GM18511 (cell line): ENCODE measurements around the gene NCAM2.

Experiments
- ATAC-seq: cut with Tn5 transposase; IDR thresholded peaks from one replicate; pipeline ENCODE4 v1.9.1; 2021; ENCODE audit warnings: mild to moderate bottlenecking, moderate library complexity; ENCODE audit not compliant: unreplicated experiment

The NCAM2 gene

DNA sequence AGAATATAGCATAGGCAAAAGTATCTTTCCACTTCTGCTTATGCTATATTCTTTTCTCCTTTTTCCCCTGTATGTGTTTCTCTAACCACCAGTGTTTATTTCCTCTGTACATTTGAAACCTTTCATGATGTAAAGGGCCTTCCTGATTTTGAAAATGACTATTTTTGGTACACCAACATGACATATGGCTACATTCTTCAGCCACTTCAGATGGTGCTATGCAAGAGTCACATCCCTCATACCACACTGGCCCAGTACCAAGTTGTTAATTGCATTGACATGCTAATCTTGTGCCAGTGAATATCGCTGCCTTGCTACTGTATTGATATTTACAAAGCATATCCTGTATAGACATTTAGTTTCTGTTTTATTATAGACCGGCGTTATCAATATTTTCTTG is 408.7 kb downstream of the NCAM2 start:
- ATAC-seq, result no peak

DNA sequence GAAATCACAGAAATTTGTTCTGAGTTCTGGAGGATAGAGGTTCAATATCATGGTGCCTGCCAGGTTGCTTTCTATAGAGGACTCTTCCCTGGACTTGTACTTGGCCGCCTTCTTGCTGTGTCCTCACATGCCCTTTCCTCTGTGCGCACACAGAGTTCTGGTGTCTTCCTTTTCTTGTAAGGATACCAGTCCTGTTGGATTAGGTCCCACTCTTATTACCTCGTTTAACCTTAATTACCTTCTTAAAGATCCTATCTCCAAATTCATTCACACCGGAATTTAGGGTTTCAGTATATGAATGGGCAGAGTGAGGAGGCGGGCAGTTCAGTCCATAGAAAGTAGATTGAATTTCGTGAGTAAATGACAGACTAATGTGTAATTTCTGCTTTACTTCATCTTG is 413.9 kb downstream of the NCAM2 start:
- no peak for ATAC-seq

DNA sequence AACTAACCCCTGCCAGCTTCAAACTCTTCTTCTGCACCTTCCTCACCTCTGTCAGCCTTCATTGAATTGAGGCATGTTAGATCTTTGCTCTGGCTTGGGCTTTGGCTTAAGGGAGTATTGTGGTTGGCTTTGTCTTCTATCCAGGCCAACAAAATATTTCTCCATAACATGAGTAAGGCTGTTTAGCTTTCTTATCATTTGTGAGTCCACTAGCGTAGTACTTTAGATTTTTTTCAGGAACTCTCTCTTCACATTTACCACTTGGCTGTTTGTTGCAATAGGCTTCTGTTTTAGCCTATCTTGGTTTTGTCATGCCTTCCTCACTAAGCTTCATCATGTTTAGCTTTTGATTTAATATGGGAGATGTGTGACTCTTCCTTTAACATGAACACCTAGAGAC is 417.5 kb downstream of the NCAM2 start:
- ATAC-seq, result no peak

DNA sequence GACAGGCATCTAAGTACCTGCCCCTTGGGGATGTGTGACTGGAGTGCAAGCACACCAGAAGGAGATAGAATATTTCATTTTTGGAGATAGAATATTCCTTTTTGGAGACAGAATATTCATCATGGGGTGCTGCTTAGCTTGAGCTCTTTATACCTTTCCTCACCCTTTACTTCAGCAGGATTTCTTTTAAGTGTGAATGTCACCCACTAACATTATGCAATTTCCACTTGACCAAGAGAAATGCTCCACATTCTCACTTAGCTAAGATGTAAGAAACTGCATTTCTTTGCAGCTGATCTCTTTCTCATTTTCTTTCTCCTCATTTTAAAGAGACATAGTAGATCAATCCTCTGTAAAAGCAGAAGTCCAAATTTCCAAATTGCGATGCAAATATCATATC is 436.7 kb downstream of the NCAM2 start:
- no peak for ATAC-seq

DNA sequence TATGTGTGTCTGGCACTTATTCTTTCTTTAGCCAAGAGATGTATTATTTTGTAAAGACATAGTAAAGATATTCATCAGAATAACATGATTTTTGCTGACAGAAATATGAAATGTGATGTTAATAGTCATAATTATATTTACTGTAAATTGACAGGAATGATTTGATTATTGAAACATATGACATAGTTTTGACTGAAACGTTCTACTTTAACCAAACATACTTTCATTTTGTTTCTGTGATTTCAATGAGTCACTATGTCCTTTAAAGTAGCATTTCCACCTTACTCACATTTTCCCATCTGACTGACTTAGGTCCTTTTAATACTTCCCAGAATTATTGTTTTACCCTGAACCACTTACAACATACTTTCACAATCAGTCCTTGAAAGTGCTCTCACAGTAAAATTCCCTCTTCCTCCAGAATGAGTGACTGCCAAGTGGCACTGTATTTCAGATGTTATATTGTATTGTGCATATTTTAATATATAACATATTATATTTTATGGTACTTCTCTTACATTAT is 437.9 kb downstream of the NCAM2 start:
- no peak for ATAC-seq

DNA sequence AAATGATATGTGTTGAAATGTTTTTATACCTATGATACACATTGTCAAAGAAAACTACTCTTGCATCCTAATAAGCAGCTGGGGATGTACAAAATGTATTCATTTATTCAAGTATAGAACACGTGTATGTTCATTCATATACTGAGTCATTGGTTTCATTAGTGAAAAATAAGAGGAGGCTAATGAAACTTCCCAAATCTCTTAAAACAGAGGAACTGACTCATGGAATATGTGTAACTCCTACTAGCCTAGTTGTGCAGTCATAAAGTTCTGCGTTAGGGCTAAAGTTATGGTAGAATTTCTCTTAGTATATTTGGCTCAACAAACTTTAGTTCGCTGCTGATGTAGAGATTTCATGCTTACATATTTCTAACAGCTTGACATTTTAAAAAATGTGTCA is 441.6 kb downstream of the NCAM2 start:
- ATAC-seq, result no peak

DNA sequence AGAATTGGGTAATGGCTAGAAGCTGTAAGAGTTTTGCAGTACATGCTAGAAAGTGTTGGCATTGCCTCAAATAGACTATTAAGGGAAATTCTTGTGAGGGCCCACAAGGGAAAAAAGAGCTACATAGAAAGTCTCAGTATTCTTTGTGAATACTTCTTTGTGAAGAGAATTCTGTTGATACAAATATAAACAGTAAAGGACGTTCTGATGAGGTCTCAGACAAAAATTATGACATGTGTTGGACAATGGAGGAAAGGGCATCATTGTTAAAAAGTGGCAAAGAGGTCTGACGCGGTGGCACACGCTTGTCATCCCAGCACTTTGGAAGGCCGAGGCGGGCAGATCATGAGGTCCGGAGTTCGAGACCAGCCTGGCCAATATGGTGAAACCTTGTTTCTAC is 458.9 kb downstream of the NCAM2 start:
- no peak for ATAC-seq

DNA sequence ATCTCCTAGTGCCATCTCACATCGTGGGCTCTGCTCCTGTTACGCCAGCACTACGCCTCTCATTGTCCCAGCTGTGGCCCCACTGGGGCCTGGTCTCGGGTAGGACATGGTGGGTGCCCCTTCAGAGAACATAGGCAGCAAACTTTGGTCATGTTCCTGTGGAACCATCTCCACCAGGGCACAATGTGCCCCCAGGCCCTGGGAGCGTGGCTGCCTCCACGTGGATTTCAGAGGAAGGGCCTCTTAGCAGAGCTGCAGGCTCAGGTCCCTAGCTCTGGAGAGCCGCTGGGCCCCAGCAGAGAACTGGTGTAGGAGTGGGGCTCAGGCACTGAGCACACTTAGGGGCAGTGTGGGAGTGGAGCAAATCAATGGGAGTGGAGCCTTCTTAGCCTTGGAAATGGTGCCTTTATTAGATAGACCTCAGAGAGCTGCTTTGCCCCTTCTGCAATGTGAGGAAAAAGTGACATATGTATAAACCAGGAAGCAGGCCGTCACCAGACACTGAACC is 460.0 kb downstream of the NCAM2 start:
- no peak for ATAC-seq

DNA sequence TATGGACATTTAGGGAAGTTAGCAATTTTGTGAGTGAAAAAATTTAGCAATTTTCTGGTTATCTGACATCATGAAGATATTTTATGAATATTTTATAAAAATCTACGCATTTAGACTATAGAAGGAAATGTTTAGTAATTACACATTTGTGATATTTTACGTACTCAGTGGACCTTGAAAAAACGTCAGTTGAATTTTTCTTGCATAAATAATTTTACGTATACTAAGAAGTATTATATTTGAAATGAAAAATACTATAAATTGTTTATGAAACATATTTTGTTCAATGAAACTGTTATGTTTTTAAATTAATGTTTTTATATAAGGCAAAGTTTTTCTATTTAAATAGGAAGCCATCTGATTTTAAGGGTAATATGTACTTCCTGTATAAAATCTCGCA is 462.8 kb downstream of the NCAM2 start:
- no peak for ATAC-seq

DNA sequence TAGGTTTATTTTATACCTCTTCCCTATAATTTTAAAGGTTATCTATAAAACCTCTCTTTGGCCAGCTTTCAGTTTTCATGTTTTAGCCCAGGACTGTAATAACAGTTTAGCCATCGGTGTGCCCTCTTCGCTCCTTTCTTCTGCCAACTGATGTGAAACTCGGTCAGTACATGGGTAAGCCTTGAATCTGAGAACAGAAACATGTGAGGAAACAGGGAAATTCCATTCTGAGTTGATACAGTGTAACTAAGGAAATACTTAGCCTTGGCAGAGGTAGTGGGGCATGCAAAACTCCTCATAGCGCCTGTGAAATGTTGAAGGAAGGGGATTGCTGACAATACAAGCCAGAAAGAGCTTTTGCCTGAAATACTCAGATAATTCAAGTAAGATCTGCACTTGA is 465.2 kb downstream of the NCAM2 start:
- ATAC-seq, result no peak

DNA sequence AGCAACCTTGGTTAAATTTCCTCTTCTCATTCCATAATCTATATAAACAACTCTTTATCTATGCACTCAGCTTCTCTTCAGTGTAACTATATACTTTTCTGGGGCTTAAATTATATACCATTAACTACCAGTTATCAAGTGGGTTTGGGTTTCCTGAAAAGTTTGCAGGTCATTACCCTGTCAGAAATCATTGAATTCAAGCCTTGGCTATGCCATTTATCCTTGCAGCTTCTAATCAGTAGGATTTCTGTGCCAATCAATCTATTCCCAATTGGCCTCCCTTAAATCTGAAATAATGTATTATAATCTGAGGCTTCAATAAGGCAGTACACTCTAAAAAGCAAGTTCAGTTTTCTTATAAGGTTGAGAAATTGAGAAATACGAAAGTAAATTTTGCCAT is 466.5 kb downstream of the NCAM2 start:
- ATAC-seq, result no peak

DNA sequence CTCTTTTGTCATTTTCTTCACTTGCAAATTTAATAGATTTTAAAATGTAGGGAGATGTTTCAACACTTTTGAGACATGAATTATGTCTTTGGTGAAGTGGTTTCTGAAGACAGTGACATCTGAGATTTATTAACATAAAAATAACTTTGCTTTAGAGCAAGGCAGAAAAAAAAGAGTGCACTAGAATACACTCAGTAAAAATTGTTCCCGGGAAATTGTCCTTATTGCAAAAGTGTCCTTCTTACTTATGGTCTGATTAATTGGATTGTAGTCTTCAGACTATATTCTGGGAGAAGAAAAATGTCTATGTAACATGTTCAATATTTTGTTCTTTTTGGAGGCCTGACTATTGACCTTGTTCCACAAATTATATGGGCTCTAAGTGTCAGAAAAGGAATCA is 468.5 kb downstream of the NCAM2 start:
- no peak for ATAC-seq

DNA sequence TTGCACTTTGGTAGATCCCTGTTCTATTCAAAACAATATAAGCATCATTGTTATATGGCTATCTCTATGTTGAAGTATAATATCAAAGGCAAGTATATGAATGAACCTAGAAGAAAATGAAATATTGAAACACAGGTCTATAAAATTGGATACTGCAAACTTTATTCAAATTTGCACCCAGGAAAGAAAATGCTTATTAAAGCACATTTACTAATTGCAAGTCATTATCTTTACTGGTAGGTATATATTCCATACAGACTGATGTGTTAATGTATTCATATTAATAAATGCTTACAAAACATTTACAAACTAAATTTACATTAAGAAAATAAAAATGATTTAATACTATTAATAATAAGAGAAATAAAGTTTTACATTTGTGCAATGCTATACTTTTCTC is 469.8 kb downstream of the NCAM2 start:
- ATAC-seq, result no peak

DNA sequence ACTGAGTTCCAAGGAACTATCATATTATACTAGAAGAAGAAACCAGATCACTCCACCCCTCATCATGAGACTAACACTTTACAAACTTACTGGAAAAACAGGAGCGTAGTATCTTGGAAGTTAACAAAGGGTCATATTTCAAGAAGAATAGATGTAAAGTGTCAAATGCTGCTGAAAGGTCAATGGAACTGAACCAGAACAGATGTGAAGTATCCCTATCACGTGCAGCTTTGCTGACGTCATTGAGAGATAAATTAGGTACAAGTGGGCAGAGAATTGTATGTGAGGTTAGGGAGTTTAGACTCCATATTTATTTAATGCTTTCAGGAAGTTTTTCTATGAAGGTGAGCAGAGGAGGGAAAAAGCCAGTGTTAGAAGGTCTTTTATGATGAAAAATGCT is 483.0 kb downstream of the NCAM2 start:
- ATAC-seq, result no peak

DNA sequence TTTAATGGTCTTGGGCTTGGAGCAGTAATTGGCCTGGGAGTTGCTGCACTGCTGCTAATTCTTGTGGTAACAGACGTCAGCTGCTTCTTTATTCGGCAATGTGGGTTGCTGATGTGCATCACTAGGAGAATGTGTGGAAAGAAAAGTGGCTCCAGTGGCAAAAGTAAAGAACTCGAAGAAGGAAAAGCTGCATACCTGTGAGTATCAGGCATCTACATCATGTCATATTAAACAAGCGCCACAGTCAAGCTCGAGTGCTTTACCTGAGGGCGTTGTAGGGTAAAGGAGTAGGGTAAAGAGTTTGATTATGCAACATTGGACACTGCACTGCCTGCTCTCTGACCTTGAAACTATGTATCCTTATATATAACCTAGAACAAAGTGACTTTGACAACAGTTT is 510.6 kb downstream of the NCAM2 start:
- no peak for ATAC-seq

DNA sequence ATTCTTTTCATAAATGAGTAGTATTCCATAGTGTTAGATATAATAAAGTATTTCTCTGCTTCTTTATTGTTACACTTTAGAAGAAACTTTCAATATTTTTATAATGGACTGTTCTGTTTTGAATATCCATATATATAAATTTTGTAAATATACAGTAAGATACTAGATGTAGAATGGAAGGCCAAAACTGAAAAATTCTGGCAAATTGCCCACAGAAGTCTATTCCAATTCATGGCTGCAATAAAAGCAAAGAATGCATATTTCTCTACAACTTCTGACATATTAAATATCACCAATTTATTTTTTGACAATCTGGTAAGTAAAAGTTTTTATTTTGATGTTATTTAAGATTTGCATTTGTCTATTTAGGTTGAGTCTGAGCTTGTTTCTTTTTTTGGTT is 532.5 kb downstream of the NCAM2 start:
- ATAC-seq, result no peak

DNA sequence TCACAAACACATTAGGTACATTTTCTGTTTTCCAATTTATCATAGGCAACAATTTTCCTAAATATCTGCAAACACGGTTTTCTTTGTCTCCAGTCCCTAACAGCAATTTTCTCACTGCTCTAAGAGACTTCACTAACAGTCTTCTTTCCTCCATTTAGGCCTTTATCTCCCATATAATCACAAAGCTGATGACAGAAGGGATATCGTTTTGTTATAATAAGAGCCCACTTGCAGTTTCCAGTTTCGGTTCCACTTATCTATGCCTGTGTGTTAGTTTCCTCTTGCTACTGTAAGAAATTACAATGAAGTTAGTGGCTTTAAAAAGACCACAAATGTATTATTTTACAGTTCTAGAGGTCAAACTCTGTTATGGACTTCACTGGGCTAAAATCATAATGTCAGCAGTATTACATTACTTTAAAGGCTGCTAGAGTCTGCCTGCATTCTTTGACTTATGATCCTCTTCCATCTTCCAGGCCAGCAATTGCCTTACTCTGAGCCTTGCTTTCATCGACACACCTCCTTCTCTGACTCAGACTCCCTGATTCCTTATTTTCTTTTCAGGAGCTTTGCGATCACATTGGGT is 549.3 kb downstream of the NCAM2 start:
- ATAC-seq, result no peak

DNA sequence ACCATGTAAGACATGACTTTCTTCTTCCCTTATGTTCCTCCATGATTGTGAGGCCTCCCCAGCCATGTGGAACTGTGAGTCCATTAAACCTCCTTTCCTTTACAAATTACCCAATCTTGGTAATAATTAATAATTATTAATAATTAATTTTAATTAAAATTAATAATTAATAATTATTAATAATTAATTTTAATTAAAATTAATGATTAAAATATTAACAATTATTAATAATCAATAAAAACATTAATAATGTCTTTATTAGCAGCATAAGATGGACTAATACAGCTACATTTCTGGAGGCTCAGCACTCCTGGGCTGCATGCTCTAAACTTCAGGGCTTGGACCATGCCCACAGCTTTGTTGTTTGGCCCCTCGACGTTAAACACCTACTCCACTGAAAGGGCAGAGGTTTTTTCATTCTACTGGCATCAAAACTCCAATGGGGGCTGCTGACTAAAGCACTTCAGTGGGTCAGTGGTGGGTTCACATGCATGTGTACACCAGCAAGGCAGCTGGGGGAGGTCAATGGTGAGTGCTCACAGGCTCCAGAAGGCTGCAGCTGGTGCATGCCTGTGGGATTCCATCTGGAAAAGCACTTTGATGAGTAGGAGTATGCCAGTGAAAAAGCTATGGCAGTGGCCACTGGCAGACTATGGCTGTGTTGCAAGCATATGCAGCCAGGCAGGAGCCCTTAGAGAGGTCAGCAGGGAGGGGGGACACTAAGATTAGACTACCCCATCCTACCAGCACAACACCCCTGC is 561.3 kb downstream of the NCAM2 start:
- no peak for ATAC-seq
